Measurements from ENCODE around the gene CRIM1. TPM values are rescaled to one million over a fixed set of nuclear protein-coding genes. Genes with fewer than 3 reads are reported as not detected.

CRIM1 gene
- total RNA-seq, 1 donor from 2014 or later = 25.8 TPM

GRCh38 chr2:36329251-36329650 is 26.3 kb upstream of the CRIM1 start:
- Mint-ChIP-seq H3K27ac (no peak overlapping the region), H3K4me1 (ENCODE audit: low read depth) (peaks cover 18% of the 10 kb centered on the region), H3K4me3 (ENCODE audit: low read depth) (no peak overlapping the region), H3K9me3 (ENCODE audit: low read depth) (no peaks in the 10 kb centered on the region), H3K36me3 (ENCODE audit: insufficient read depth) (no peaks in the 10 kb centered on the region), H3K27me3 (no peaks in the 10 kb centered on the region)
- DNase-seq (ENCODE audit: low spot score, unreplicated experiment) = no peak
- TF ChIP-seq CTCF (IDR thresholded peaks at IDR 0.05; ENCODE audit: unreplicated experiment) = no peak

- no peak for DNase-seq (ENCODE audit: low spot score, unreplicated experiment)
- Mint-ChIP-seq H3K4me3 (ENCODE audit: low read depth) (no peak overlapping the region), H3K4me1 (ENCODE audit: low read depth) (peaks cover 18% of the 10 kb centered on the region), H3K36me3 (ENCODE audit: insufficient read depth) (no peaks in the 10 kb centered on the region), H3K27me3 (no peaks in the 10 kb centered on the region), H3K9me3 (ENCODE audit: low read depth) (no peaks in the 10 kb centered on the region), H3K27ac (peak overlapping the region; percentile 77)
- no peak for TF ChIP-seq CTCF (IDR thresholded peaks at IDR 0.05; ENCODE audit: unreplicated experiment)
Measured at GRCh38 chr2:36329746-36330472, 25.7 kb upstream of the CRIM1 start.

GRCh38 chr2:36330473-36331395 is 24.8 kb upstream of the CRIM1 start:
- H3K9me3 Mint-ChIP-seq (ENCODE audit: low read depth) = no peaks in the 10 kb centered on the region
- no peak overlapping the region for H3K4me3 Mint-ChIP-seq (ENCODE audit: low read depth)
- no peak for DNase-seq (ENCODE audit: low spot score, unreplicated experiment)
- peak overlapping the region; percentile 77 for H3K27ac Mint-ChIP-seq
- peaks cover 18% of the 10 kb centered on the region for H3K4me1 Mint-ChIP-seq (ENCODE audit: low read depth)
- no peaks in the 10 kb centered on the region for H3K36me3 Mint-ChIP-seq (ENCODE audit: insufficient read depth)
- H3K27me3 Mint-ChIP-seq = no peaks in the 10 kb centered on the region
- no peak for TF ChIP-seq CTCF (IDR thresholded peaks at IDR 0.05; ENCODE audit: unreplicated experiment)

GRCh38 chr2:36333350-36334012 is 22.1 kb upstream of the CRIM1 start:
- Mint-ChIP-seq H3K4me1 (ENCODE audit: low read depth) (peaks cover 18% of the 10 kb centered on the region), H3K9me3 (ENCODE audit: low read depth) (no peaks in the 10 kb centered on the region), H3K36me3 (ENCODE audit: insufficient read depth) (no peaks in the 10 kb centered on the region), H3K4me3 (ENCODE audit: low read depth) (no peak overlapping the region), H3K27me3 (no peaks in the 10 kb centered on the region), H3K27ac (no peak overlapping the region)
- DNase-seq (ENCODE audit: low spot score, unreplicated experiment) = no peak
- TF ChIP-seq CTCF (IDR thresholded peaks at IDR 0.05; ENCODE audit: unreplicated experiment) = no peak

- H3K36me3 Mint-ChIP-seq (ENCODE audit: insufficient read depth) = no peaks in the 10 kb centered on the region
- no peak for DNase-seq (ENCODE audit: low spot score, unreplicated experiment)
- no peaks in the 10 kb centered on the region for H3K27me3 Mint-ChIP-seq
- H3K9me3 Mint-ChIP-seq (ENCODE audit: low read depth) = no peaks in the 10 kb centered on the region
- no peak for TF ChIP-seq CTCF (IDR thresholded peaks at IDR 0.05; ENCODE audit: unreplicated experiment)
- peaks cover 15% of the 10 kb centered on the region for H3K4me1 Mint-ChIP-seq (ENCODE audit: low read depth)
- H3K4me3 Mint-ChIP-seq (ENCODE audit: low read depth) = no peak overlapping the region
- H3K27ac Mint-ChIP-seq = no peak overlapping the region
Measured at GRCh38 chr2:36335597-36335996, 20.0 kb upstream of the CRIM1 start.

Data from progenitor cell of endocrine pancreas (in vitro differentiated cells).